HepG2 (cell line): ENCODE measurements around the gene CCL16. TPM values are rescaled to one million over a fixed set of nuclear protein-coding genes. Genes with fewer than 3 reads are reported as not detected.

ENCODE experiments used
- GMEB1 ChIP-seq: sonication (generic); formaldehyde crosslinking; IDR thresholded peaks from 2 replicates; pipeline ENCODE4 v1.5.1; 2020; ENCODE audit warnings: missing genetic modification reagents, mild to moderate bottlenecking, borderline replicate concordance
- PRDM10 ChIP-seq: sonication (generic); formaldehyde crosslinking; IDR thresholded peaks from 2 replicates; pipeline ENCODE4 v1.4.0; 2020; ENCODE audit warnings: low read depth, missing genetic modification reagents
- TCF12 ChIP-seq, 2 experiments: fragments of 450-650 bp in 1 of 2; sonication (generic) in 1 of 2; formaldehyde crosslinking in 1 of 2; IDR thresholded peaks; 2 replicates each; pipeline versions ENCODE4 v1.6.1 to v1.8.0; 2017 to 2022; ENCODE audit warnings: antibody characterized with exemption in 1 of 2, mild to moderate bottlenecking in 1 of 2, missing genetic modification reagents in 1 of 2, moderate library complexity in 1 of 2
- YY1 ChIP-seq: IDR thresholded peaks from 2 replicates; pipeline ENCODE4 v1.6.1; 2011; ENCODE audit warnings: low read length, low read depth, moderate library complexity, mild to moderate bottlenecking; ENCODE audit not compliant: insufficient read depth, insufficient replicate concordance
- ZNF235 ChIP-seq: sonication (generic); formaldehyde crosslinking; IDR thresholded peaks from 2 replicates; pipeline ENCODE4 v1.8.1; 2023; ENCODE audit warnings: mild to moderate bottlenecking, missing genetic modification reagents, borderline replicate concordance
- ZNF44 ChIP-seq: sonication (generic); formaldehyde crosslinking; IDR thresholded peaks from 2 replicates; pipeline ENCODE4 v1.5.1; 2020; ENCODE audit warnings: mild to moderate bottlenecking, missing genetic modification reagents
- ZNF549 ChIP-seq: sonication (generic); formaldehyde crosslinking; IDR thresholded peaks from 2 replicates; pipeline ENCODE4 v1.5.0; 2020; ENCODE audit warnings: missing genetic modification reagents
- ZNF564 ChIP-seq: sonication (generic); formaldehyde crosslinking; IDR thresholded peaks from 2 replicates; pipeline ENCODE4 v1.8.1; 2023; ENCODE audit warnings: mild to moderate bottlenecking, missing genetic modification reagents
- ZNF678 ChIP-seq: sonication (generic); formaldehyde crosslinking; IDR thresholded peaks from 2 replicates; pipeline ENCODE4 v1.4.0; 2020; ENCODE audit warnings: mild to moderate bottlenecking, missing genetic modification reagents
- ZNF691 ChIP-seq: sonication (generic); formaldehyde crosslinking; IDR thresholded peaks from 2 replicates; pipeline ENCODE4 v1.4.0; 2020; ENCODE audit warnings: missing genetic modification reagents, low read depth, mild to moderate bottlenecking, borderline replicate concordance
- ZNF720 ChIP-seq: sonication (generic); formaldehyde crosslinking; IDR thresholded peaks from 2 replicates; pipeline ENCODE4 v1.4.0; 2020; ENCODE audit warnings: missing genetic modification reagents
- polyA plus RNA-seq, 8 experiments: library from polyadenylated mRNA; depleted of rRNA in 3 of 8; stranded (reverse) in 7 of 8; unstranded in 1 of 8; fragments of >200 nt; fragmentation: Illumina TruSeq in 4 of 8; extraction: Trizol in 4 of 8; gene quantifications; 2 replicates each; pipeline versions ENCODE4 v1.2.1 to v1.2.3, GENCODE V29; 2011 to 2016; ENCODE audit warnings: low read depth in 4 of 8, missing spikeins in 1 of 8, mixed read lengths in 1 of 8; ENCODE audit not compliant: insufficient read depth in 1 of 8
- total RNA-seq, 5 experiments: library from RNA; depleted of rRNA; stranded (reverse); fragments of >200 nt; fragmentation: Illumina TruSeq; extraction: Trizol; gene quantifications; 2 replicates each; pipeline ENCODE4 v1.2.3, GENCODE V29; 2016; ENCODE audit warnings: low read depth in 1 of 5
- TF ChIP-seq, protein P1 (sequence below): sonication (generic); formaldehyde crosslinking; IDR thresholded peaks from one replicate; pipeline ENCODE4 v1.5.1; 2020; ENCODE audit warnings: mild to moderate bottlenecking, missing genetic modification reagents; ENCODE audit errors: not compliant biosample characterization
- TF ChIP-seq, protein P2 (sequence below): sonication (generic); formaldehyde crosslinking; IDR thresholded peaks from 2 replicates; pipeline ENCODE4 v1.4.0; 2020; ENCODE audit warnings: missing genetic modification reagents; ENCODE audit errors: not compliant biosample characterization

The CCL16 gene
- total and polyA plus RNA-seq, 2 of the 13 experiments (the other 11 are each of a cell fraction or from before 2014, with no cell fraction given) = 2.0 to 14.7 TPM

GRCh38 chr17:35981908-35982330 is 622 bp upstream of the CCL16 start (continued):
- TF ChIP-seq TCF12 (IDR thresholded peaks at IDR 0.05) (no peak), TCF12 (CRISPR knock-in tag; IDR thresholded peaks at IDR 0.05) (no peak), YY1 (no peak), ZNF564 (CRISPR knock-in tag) (no peak), ZNF549 (CRISPR knock-in tag) (no peak), ZNF235 (CRISPR knock-in tag) (no peak), ZNF720 (CRISPR knock-in tag) (no peak), ZNF44 (CRISPR knock-in tag) (no peak), GMEB1 (CRISPR knock-in tag) (no peak), PRDM10 (CRISPR knock-in tag) (no peak), ZNF678 (CRISPR knock-in tag) (no peak), ZNF691 (no peak; the same call in 1 of the 2 replicates)
- TF ChIP-seq, protein P1, sequence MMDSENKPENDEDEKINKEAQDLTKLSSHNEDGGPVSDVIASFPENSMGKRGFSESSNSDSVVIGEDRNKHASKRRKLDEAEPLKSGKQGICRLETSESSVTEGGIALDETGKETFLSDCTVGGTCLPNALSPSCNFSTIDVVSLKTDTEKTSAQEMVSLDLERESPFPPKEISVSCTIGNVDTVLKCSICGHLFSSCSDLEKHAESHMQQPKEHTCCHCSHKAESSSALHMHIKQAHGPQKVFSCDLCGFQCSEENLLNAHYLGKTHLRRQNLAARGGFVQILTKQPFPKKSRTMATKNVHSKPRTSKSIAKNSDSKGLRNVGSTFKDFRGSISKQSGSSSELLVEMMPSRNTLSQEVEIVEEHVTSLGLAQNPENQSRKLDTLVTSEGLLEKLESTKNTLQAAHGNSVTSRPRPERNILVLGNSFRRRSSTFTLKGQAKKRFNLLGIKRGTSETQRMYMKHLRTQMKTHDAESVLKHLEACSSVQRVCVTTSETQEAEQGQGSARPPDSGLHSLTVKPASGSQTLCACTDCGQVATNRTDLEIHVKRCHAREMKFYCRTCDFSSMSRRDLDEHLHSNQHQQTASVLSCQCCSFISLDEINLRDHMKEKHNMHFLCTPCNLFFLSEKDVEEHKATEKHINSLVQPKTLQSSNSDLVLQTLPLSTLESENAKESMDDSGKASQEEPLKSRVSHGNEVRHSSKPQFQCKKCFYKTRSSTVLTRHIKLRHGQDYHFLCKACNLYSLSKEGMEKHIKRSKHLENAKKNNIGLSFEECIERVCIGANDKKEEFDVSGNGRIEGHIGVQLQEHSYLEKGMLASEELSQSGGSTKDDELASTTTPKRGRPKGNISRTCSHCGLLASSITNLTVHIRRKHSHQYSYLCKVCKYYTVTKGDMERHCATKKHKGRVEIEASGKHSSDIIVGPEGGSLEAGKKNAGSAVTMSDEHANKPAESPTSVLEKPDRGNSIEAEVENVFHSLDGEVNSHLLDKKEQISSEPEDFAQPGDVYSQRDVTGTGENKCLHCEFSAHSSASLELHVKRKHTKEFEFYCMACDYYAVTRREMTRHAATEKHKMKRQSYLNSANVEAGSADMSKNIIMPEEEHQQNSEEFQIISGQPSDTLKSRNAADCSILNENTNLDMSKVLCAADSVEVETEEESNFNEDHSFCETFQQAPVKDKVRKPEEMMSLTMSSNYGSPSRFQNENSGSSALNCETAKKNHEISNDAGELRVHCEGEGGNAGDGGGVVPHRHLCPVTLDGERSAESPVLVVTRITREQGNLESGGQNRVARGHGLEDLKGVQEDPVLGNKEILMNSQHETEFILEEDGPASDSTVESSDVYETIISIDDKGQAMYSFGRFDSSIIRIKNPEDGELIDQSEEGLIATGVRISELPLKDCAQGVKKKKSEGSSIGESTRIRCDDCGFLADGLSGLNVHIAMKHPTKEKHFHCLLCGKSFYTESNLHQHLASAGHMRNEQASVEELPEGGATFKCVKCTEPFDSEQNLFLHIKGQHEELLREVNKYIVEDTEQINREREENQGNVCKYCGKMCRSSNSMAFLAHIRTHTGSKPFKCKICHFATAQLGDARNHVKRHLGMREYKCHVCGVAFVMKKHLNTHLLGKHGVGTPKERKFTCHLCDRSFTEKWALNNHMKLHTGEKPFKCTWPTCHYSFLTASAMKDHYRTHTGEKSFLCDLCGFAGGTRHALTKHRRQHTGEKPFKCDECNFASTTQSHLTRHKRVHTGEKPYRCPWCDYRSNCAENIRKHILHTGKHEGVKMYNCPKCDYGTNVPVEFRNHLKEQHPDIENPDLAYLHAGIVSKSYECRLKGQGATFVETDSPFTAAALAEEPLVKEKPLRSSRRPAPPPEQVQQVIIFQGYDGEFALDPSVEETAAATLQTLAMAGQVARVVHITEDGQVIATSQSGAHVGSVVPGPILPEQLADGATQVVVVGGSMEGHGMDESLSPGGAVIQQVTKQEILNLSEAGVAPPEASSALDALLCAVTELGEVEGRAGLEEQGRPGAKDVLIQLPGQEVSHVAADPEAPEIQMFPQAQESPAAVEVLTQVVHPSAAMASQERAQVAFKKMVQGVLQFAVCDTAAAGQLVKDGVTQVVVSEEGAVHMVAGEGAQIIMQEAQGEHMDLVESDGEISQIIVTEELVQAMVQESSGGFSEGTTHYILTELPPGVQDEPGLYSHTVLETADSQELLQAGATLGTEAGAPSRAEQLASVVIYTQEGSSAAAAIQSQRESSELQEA (CRISPR knock-in tag) = no peak
- TF ChIP-seq, protein P2, sequence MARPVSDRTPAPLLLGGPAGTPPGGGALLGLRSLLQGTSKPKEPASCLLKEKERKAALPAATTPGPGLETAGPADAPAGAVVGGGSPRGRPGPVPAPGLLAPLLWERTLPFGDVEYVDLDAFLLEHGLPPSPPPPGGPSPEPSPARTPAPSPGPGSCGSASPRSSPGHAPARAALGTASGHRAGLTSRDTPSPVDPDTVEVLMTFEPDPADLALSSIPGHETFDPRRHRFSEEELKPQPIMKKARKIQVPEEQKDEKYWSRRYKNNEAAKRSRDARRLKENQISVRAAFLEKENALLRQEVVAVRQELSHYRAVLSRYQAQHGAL (CRISPR knock-in tag) = no peak
